Ishikawa (cell line): Measurements from ENCODE around the gene VTN.

Experiments used
- CEBPB ChIP-seq: IDR thresholded peaks from 2 replicates; pipeline ENCODE4 v1.6.1; 2012
- CREB1 ChIP-seq: IDR thresholded peaks from 2 replicates; pipeline ENCODE4 v1.6.1; 2012; ENCODE audit warnings: low read depth
- EGR1 ChIP-seq: IDR thresholded peaks from 2 replicates; pipeline ENCODE4 v1.6.1; 2012
- EP300 ChIP-seq: IDR thresholded peaks from 2 replicates; pipeline ENCODE4 v1.6.1; 2012; ENCODE audit warnings: borderline replicate concordance
- FOXM1 ChIP-seq: IDR thresholded peaks from 2 replicates; pipeline ENCODE4 v1.6.1; 2012; ENCODE audit warnings: low read depth, borderline replicate concordance
- NFIC ChIP-seq: IDR thresholded peaks from 2 replicates; pipeline ENCODE4 v1.6.1; 2012
- RAD21 ChIP-seq: IDR thresholded peaks from 2 replicates; pipeline ENCODE4 v1.6.1; 2012; ENCODE audit warnings: low read depth
- REST ChIP-seq: IDR thresholded peaks from 2 replicates; pipeline ENCODE4 v1.6.1; 2012; ENCODE audit warnings: low read depth, mild to moderate bottlenecking
- TAF1 ChIP-seq: IDR thresholded peaks from 2 replicates; pipeline ENCODE4 v1.6.1; 2012; ENCODE audit warnings: low read depth, mild to moderate bottlenecking
- TCF12 ChIP-seq: IDR thresholded peaks from 2 replicates; pipeline ENCODE4 v1.6.1; 2012; ENCODE audit warnings: low read depth
- TEAD4 ChIP-seq: IDR thresholded peaks from 2 replicates; pipeline ENCODE4 v1.6.1; 2012
- USF1 ChIP-seq: IDR thresholded peaks from 2 replicates; pipeline ENCODE4 v1.6.1; 2012
- YY1 ChIP-seq: IDR thresholded peaks from 2 replicates; pipeline ENCODE4 v1.6.1; 2012; ENCODE audit warnings: low read depth
- ZBTB7A ChIP-seq: IDR thresholded peaks from 2 replicates; pipeline ENCODE4 v1.6.1; 2012; ENCODE audit warnings: low read depth
- TF ChIP-seq, protein P1 (sequence below): IDR thresholded peaks from 2 replicates; pipeline ENCODE4 v1.6.1; 2012

The VTN gene

GRCh38 chr17:28330671-28331070 lies 39.4 kb downstream of the VTN start:
- TF ChIP-seq, protein P1, sequence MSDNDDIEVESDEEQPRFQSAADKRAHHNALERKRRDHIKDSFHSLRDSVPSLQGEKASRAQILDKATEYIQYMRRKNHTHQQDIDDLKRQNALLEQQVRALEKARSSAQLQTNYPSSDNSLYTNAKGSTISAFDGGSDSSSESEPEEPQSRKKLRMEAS = no peak
- TF ChIP-seq CREB1 = no peak
- no peak for TF ChIP-seq EP300
- TF ChIP-seq TAF1 = no peak
- no peak for TF ChIP-seq RAD21
- TF ChIP-seq TCF12 = no peak
- no peak for TF ChIP-seq YY1
- no peak for TF ChIP-seq REST
- no peak for TF ChIP-seq FOXM1
- TF ChIP-seq NFIC = no peak

DNA sequence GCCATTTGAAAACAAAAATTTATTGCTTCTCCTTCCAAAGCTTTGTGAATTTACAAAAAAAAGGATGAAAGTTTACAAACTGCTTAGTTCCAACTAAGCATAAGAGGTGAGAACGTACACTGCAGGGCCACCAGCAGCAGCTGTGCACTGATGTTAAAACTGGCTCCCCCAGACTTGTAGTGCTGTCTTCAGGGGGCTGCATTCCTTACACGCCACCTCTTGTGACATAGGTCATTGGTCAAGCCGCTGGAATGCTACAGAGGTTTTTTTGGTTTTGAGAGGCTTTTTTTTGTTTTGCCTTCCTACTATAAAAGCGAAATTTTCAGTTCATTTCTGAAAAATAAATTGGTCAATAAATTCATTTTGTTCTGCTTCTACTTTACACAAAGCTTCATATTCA lies 41.8 kb downstream of the VTN start:
- no peak for TF ChIP-seq TAF1
- TF ChIP-seq FOXM1 = no peak
- no peak for TF ChIP-seq CREB1
- no peak for TF ChIP-seq EGR1
- no peak for TF ChIP-seq TEAD4
- TF ChIP-seq ZBTB7A = no peak
- TF ChIP-seq, protein P1 = no peak
- TF ChIP-seq YY1 = no peak
- no peak for TF ChIP-seq NFIC
- no peak for TF ChIP-seq REST
- no peak for TF ChIP-seq EP300
- no peak for TF ChIP-seq USF1
- no peak for TF ChIP-seq RAD21

DNA sequence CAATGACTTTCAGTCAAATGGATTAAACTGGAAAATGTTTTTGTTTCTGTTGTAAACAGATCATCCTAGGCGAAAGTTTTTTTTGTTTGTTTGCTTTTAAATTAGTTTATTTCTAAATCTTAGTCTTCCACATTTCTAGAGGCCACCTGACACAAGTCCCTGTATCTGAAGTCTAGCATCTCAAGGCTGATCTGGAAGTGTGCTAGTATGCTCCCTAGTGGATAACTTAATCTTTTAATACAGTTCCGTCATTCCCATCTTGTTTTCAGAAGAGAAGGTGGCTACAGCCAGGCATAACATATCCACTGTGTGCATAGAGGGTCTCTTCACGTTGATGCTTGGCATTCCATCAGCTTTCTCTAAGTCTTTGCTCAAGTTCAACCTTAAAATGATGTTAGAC lies 42.4 kb downstream of the VTN start:
- TF ChIP-seq REST (no peak), YY1 (no peak), USF1 (no peak), TEAD4 (no peak), EP300 (no peak), TCF12 (no peak), CEBPB (no peak), TAF1 (no peak)

DNA sequence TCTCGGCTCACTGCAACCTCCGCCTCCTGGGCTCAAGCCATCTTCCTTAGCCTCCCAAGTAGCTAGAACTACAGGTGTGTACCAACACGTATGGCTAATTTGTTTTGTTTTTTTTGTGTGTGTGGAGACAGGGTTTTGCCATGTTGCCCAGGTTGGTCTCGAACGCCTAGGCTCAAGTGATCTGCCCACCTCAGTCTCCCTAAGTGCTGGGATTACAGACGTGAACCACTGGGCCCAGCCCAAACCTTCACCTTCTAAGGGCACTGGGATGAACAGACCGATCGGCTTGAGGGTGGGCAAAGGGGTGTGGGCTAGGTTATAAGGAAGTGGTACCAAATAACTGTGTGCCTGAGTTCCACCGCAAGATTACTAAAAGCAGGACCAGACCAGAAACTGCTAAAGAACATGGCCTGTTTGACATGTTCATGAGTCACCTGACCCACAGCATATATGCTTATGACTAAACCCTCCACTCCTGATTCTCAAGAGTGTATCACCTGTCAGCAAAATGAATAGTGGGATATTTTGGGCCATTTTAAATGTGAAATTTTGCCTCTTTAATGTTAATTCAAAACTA lies 43.0 kb downstream of the VTN start:
- TF ChIP-seq TEAD4 (no peak), FOXM1 (no peak), REST (no peak), RAD21 (no peak), ZBTB7A (no peak), CREB1 (no peak), NFIC (no peak), EGR1 (no peak)
- TF ChIP-seq, protein P1 = no peak
